RWPE2 (cell line): ENCODE data around the gene OR2F1.

Source experiments
- ATAC-seq: fragments of 200-7000 bp; cut with Tn5 transposase; 3 replicates; pipeline ENCODE4 v1.9.1; 2021; ENCODE audit warnings: low read depth
- DNase-seq: peaks from one replicate; pipeline ENCODE4 v3.0.0-alpha.2; 2020; ENCODE audit warnings: low spot score
- H3K27ac ChIP-seq: fragments of 450-650 bp; 2 replicates; pipeline ENCODE4 v1.5.1; 2017; ENCODE audit warnings: mild to moderate bottlenecking; ENCODE audit not compliant: poor library complexity, severe bottlenecking
- H3K27me3 ChIP-seq: fragments of 250-450 bp; sonication (Bioruptor Pico); 2 replicates; pipeline ENCODE4 v1.5.1; 2021; ENCODE audit warnings: mild to moderate bottlenecking, moderate library complexity; ENCODE audit not compliant: insufficient read depth, poor library complexity, severe bottlenecking
- H3K36me3 ChIP-seq: fragments of 250-450 bp; sonication (Bioruptor Pico); 2 replicates; pipeline ENCODE4 v1.5.1; 2020; ENCODE audit warnings: low read depth, mild to moderate bottlenecking, moderate library complexity
- H3K4me1 ChIP-seq: fragments of 250-450 bp; sonication (Bioruptor Pico); 2 replicates; pipeline ENCODE4 v1.5.1; 2021; ENCODE audit warnings: mild to moderate bottlenecking, moderate library complexity; ENCODE audit not compliant: insufficient read depth, poor library complexity, severe bottlenecking
- H3K4me3 ChIP-seq: fragments of 250-450 bp; sonication (Bioruptor Pico); 2 replicates; pipeline ENCODE4 v1.5.1; 2021; ENCODE audit warnings: mild to moderate bottlenecking, moderate library complexity; ENCODE audit not compliant: severe bottlenecking
- H3K9me3 ChIP-seq: fragments of 250-450 bp; sonication (Bioruptor Pico); 2 replicates; pipeline ENCODE4 v1.5.1; 2021; ENCODE audit warnings: mild to moderate bottlenecking, moderate library complexity; ENCODE audit not compliant: severe bottlenecking
- CTCF ChIP-seq: fragments of 450-650 bp; IDR thresholded peaks from one replicate; pipeline ENCODE4 v1.5.1; 2017; ENCODE audit warnings: mild to moderate bottlenecking, moderate library complexity; ENCODE audit not compliant: poor library complexity, severe bottlenecking

Gene OR2F1

DNA sequence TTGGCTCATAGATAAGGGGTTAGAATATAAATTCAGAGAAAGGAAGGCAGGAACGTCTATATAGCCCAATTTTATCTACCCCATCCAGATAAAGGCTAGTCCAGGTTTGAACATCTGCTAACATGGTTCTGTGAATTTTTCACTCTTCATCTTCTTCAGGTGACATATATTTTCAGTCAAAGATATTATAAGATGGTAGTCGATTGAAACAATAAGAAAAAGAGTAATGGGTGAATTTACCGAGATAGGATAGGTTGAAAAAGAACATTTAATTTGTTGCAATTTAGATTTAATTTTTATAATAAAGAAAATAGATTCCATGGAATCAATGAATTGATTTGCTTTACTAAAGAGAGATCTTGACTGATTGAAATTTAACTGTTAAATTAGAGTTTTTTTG is at the start of gene OR2F1:
Gene OR2F1 (plus strand): TSS at position 301 of the 400 bp plus-strand sequence. CDS start 5,127 bp downstream, outside the sequence.
- H3K27me3 ChIP-seq: peaks cover 11% of the 10 kb centered on the region
- DNase-seq (no peak), ATAC-seq (no peak)
- H3K9me3 ChIP-seq: no peaks in the 10 kb centered on the region
- no peak within 1 kb of the TSS for H3K4me3 ChIP-seq
- H3K4me1 ChIP-seq: no peaks in the 10 kb centered on the region
- no peak for TF ChIP-seq CTCF
- no peak within 1 kb of the TSS for H3K27ac ChIP-seq
- no peaks in the 10 kb centered on the region for H3K36me3 ChIP-seq

DNA sequence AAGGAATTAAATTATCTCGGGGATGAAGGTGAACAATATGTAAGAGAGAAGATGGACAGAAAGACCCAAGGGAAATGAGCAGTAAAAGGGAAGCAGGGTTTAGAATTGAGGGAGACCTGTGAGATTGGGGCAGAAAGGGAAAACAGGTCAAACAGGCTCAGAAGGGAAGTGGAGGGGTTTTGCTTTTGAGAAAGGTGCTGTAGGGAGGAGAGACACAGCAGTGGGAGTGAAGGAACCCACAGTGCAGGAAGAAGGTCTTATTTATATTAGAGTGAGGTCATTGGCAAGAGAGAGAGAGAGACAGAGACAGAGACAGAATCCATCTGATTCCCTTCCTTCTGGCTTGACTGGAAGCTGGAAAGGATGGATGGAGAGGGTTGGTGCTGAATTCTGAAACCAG is 49.1 kb upstream of the OR2F1 start:
- no peak overlapping the region for H3K4me3 ChIP-seq
- DNase-seq (no peak), ATAC-seq (no peak)
- TF ChIP-seq CTCF: no peak
- H3K4me1 ChIP-seq: peaks cover 1% of the 10 kb centered on the region
- no peak overlapping the region for H3K27ac ChIP-seq
- no peaks in the 10 kb centered on the region for H3K27me3 ChIP-seq
- no peaks in the 10 kb centered on the region for H3K36me3 ChIP-seq
- H3K9me3 ChIP-seq: no peaks in the 10 kb centered on the region

DNA sequence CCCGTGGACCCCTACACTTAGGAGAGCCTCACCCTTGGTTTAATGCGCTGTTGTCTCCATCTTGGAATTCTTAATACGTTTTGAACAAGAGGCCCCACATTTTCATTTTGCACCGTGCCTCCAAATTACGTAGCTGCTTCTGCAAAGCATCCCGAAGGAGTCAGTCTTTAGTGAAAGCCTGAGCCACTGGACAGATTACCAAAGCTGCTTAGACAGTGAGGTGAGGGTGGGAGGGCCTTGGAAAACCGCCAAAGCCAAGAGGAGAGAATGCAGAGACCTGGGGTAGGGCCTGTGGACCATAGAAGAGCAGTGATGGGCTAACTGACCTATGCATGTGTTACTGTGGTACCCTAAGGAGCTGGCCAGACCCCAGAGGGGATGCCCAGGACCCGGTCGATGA is 48.5 kb upstream of the OR2F1 start:
- H3K27ac ChIP-seq: no peak overlapping the region
- no peaks in the 10 kb centered on the region for H3K4me1 ChIP-seq
- DNase-seq: no peak
- ATAC-seq: no peak
- no peaks in the 10 kb centered on the region for H3K9me3 ChIP-seq
- H3K36me3 ChIP-seq: no peaks in the 10 kb centered on the region
- no peak overlapping the region for H3K4me3 ChIP-seq
- H3K27me3 ChIP-seq: no peaks in the 10 kb centered on the region
- TF ChIP-seq CTCF: no peak

DNA sequence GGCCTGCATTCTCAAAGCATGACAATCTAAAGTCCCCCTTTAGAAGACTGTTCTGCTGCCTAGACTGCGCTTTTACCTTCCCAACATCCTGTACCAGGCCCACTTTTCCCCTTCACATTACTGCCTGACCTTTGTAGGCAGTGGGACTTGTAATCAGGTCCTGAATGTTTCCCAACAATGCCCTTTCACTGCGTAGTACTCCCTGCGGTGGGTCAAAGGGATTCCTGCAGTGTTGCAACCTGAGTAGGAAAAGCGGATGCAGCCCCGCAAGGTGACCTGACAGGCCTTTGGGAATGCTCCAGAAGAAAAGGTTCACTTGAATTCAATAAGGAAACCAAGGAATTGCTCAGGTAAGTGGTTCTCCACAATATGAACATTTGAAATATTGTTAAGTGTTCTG is 47.7 kb upstream of the OR2F1 start:
- ATAC-seq: no peak
- TF ChIP-seq CTCF: no peak
- no peak overlapping the region for H3K4me3 ChIP-seq
- DNase-seq: no peak
- no peak overlapping the region for H3K27ac ChIP-seq
- H3K36me3 ChIP-seq: no peaks in the 10 kb centered on the region
- no peaks in the 10 kb centered on the region for H3K9me3 ChIP-seq
- no peaks in the 10 kb centered on the region for H3K27me3 ChIP-seq
- H3K4me1 ChIP-seq: no peaks in the 10 kb centered on the region

- Histone ChIP-seq H3K4me3 (no peak overlapping the region), H3K36me3 (no peaks in the 10 kb centered on the region), H3K9me3 (no peaks in the 10 kb centered on the region), H3K27ac (no peak overlapping the region), H3K4me1 (no peaks in the 10 kb centered on the region), H3K27me3 (no peaks in the 10 kb centered on the region)
- DNase-seq (no peak), ATAC-seq (no peak)
- no peak for TF ChIP-seq CTCF
These were observed 46.5 kb upstream of the OR2F1 start for GRCh38 chr7:143908120-143908519.
